ENCODE data around the gene OR10K2. TPM values are rescaled to one million over a fixed set of nuclear protein-coding genes. Genes with fewer than 3 reads are reported as not detected.

The OR10K2 gene
- total RNA-seq, 1 donor from 2014 or later = not detected

- DNase-seq = no peak
- no peaks in the 10 kb centered on the region for H3K27me3 ChIP-seq (ENCODE audit: low read depth)
- intact Hi-C loops (cut with micrococcal nuclease) = no loop called here
- no peak overlapping the region for H3K4me3 ChIP-seq
- no peaks in the 10 kb centered on the region for H3K9me3 ChIP-seq (replicated peaks)
- H3K27ac ChIP-seq (replicated peaks) = no peak overlapping the region
- TF ChIP-seq CTCF (IDR thresholded peaks at IDR 0.05; ENCODE audit: borderline replicate concordance) = no peak
- no peaks in the 10 kb centered on the region for H3K4me1 ChIP-seq
- no peaks in the 10 kb centered on the region for H3K36me3 ChIP-seq
Measured at GRCh38 chr1:158417586-158417985, 8.5 kb downstream of the OR10K2 start.

- Histone ChIP-seq H3K27ac (replicated peaks) (no peak overlapping the region), H3K4me1 (no peaks in the 10 kb centered on the region), H3K36me3 (no peaks in the 10 kb centered on the region), H3K27me3 (ENCODE audit: low read depth) (no peaks in the 10 kb centered on the region), H3K4me3 (no peak overlapping the region), H3K9me3 (replicated peaks) (no peaks in the 10 kb centered on the region)
- TF ChIP-seq CTCF (IDR thresholded peaks at IDR 0.05; ENCODE audit: borderline replicate concordance) = no peak
- DNase-seq = no peak
- intact Hi-C loops (cut with micrococcal nuclease) = no loop called here
Measured at GRCh38 chr1:158414651-158415345, 11.2 kb downstream of the OR10K2 start.

DNA sequence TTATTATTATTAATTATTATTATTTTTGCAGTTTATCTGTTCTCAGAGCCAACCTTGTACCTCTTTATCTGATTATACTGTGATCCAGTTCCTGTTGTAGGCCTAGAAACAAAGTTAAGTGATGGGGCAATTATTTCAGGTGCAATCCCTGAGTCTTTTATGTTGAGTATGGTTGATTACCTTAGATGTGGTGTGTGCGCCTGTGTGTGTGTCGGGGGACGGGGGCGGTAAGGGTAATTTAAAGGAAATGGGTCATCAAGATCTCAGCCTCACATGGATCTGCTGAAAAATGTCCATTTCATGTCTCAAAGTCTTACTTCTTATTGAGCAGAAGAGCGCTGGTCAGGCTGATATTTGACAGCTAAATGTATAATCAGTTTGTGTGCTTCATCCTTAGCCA is 18.9 kb downstream of the OR10K2 start:
- Histone ChIP-seq H3K36me3 (no peaks in the 10 kb centered on the region), H3K4me3 (no peak overlapping the region), H3K27ac (replicated peaks) (no peak overlapping the region), H3K4me1 (no peaks in the 10 kb centered on the region), H3K9me3 (replicated peaks) (no peaks in the 10 kb centered on the region), H3K27me3 (ENCODE audit: low read depth) (no peaks in the 10 kb centered on the region)
- intact Hi-C loops (cut with micrococcal nuclease) = no loop called here
- TF ChIP-seq CTCF (IDR thresholded peaks at IDR 0.05; ENCODE audit: borderline replicate concordance) = no peak
- DNase-seq = no peak

- intact Hi-C loops (cut with micrococcal nuclease) = no loop called here
- H3K4me3 ChIP-seq = no peak overlapping the region
- no peak overlapping the region for H3K27ac ChIP-seq (replicated peaks)
- no peaks in the 10 kb centered on the region for H3K27me3 ChIP-seq (ENCODE audit: low read depth)
- TF ChIP-seq CTCF (IDR thresholded peaks at IDR 0.05; ENCODE audit: borderline replicate concordance) = no peak
- H3K4me1 ChIP-seq = no peaks in the 10 kb centered on the region
- H3K36me3 ChIP-seq = no peaks in the 10 kb centered on the region
- H3K9me3 ChIP-seq (replicated peaks) = no peaks in the 10 kb centered on the region
- DNase-seq = no peak
Measured at GRCh38 chr1:158400871-158401270, 25.2 kb downstream of the OR10K2 start.

- Histone ChIP-seq H3K4me1 (no peaks in the 10 kb centered on the region), H3K27me3 (ENCODE audit: low read depth) (no peaks in the 10 kb centered on the region), H3K9me3 (replicated peaks) (no peaks in the 10 kb centered on the region), H3K27ac (replicated peaks) (no peak within 1 kb of the TSS), H3K36me3 (no peaks in the 10 kb centered on the region), H3K4me3 (no peak within 1 kb of the TSS)
- no peak for DNase-seq
- intact Hi-C loops (cut with micrococcal nuclease) = no loop called here
- no peak for TF ChIP-seq CTCF (IDR thresholded peaks at IDR 0.05; ENCODE audit: borderline replicate concordance)
Measured at GRCh38 chr1:158398818-158399514, 27.1 kb downstream of the OR10K2 start, which contains the start of gene OR10T2. Gene OR10T2, minus strand, starts transcription at chr1:158399466. Its CDS starts 0 bp downstream, at chr1:158399466.
